Osteoblast (primary cell): ENCODE results near the gene COL23A1. TPM values are rescaled to one million over a fixed set of nuclear protein-coding genes. Genes with fewer than 3 reads are reported as not detected.

Source experiments
- DNase-seq: peaks from one replicate; pipeline ENCODE4 v3.0.0; 2011; ENCODE audit warnings: low spot score, mixed read lengths; ENCODE audit not compliant: insufficient read length; ENCODE audit errors: missing footprints
- H2AFZ ChIP-seq: 2 replicates; pipeline ENCODE4 v1.6.0; 2011; ENCODE audit warnings: mild to moderate bottlenecking, low read length
- H3K27ac ChIP-seq: 2 replicates; pipeline ENCODE4 v1.5.1; 2011; ENCODE audit warnings: mild to moderate bottlenecking, low read depth, low read length, moderate library complexity
- H3K27me3 ChIP-seq: 2 replicates; pipeline ENCODE4 v1.6.0; 2012; ENCODE audit warnings: mild to moderate bottlenecking, control low read depth, inconsistent platforms, low read length, moderate library complexity; ENCODE audit not compliant: insufficient read depth
- H3K36me3 ChIP-seq: 2 replicates; pipeline ENCODE4 v1.5.1; 2011; ENCODE audit warnings: mild to moderate bottlenecking, low read length, control low read depth, moderate library complexity; ENCODE audit not compliant: insufficient read depth
- H3K4me1 ChIP-seq: 2 replicates; pipeline ENCODE4 v1.5.1; 2011; ENCODE audit warnings: mild to moderate bottlenecking, low read length, control low read depth, moderate library complexity; ENCODE audit not compliant: insufficient read depth
- H3K4me2 ChIP-seq: 2 replicates; pipeline ENCODE4 v1.6.0; 2011; ENCODE audit warnings: mild to moderate bottlenecking, low read length; ENCODE audit not compliant: insufficient read depth
- H3K4me3 ChIP-seq: fragments of 200-600 bp; sonication (generic); 3 replicates; pipeline ENCODE4 v1.5.1; 2012; ENCODE audit warnings: mild to moderate bottlenecking, low read length, inconsistent platforms; ENCODE audit not compliant: insufficient read depth
- H3K79me2 ChIP-seq: 2 replicates; pipeline ENCODE4 v1.6.0; 2012; ENCODE audit warnings: mild to moderate bottlenecking, low read length, control low read depth, inconsistent platforms; ENCODE audit not compliant: insufficient read depth
- H3K9me3 ChIP-seq: 2 replicates; pipeline ENCODE4 v1.5.1; 2011; ENCODE audit warnings: low read depth, low read length, control low read depth
- H4K20me1 ChIP-seq: 2 replicates; pipeline ENCODE4 v1.6.0; 2012; ENCODE audit warnings: mild to moderate bottlenecking, low read length, control low read depth; ENCODE audit not compliant: insufficient read depth
- CTCF ChIP-seq: IDR thresholded peaks from 2 replicates; pipeline ENCODE4 v1.5.1; 2011; ENCODE audit warnings: mild to moderate bottlenecking, low read depth, low read length, moderate library complexity; ENCODE audit errors: extremely low read depth
- total RNA-seq: library from RNA; depleted of rRNA; stranded (reverse); fragments of >200 nt; gene quantifications from 2 replicates; pipeline ENCODE4 v1.2.3, GENCODE V29; 2012

COL23A1 gene
- total RNA-seq, 1 donor: under 0.01 TPM

- H3K27me3 ChIP-seq: no peaks in the 10 kb centered on the region
- H4K20me1 ChIP-seq: no peaks in the 10 kb centered on the region
- no peak for TF ChIP-seq CTCF
- no peaks in the 10 kb centered on the region for H3K79me2 ChIP-seq
- no peak overlapping the region for H3K27ac ChIP-seq
- H3K4me3 ChIP-seq: no peak overlapping the region
- no peak for DNase-seq
- no peak overlapping the region for H2AFZ ChIP-seq
- H3K4me1 ChIP-seq: no peaks in the 10 kb centered on the region
- H3K36me3 ChIP-seq: no peaks in the 10 kb centered on the region
- H3K9me3 ChIP-seq: no peaks in the 10 kb centered on the region
- no peak overlapping the region for H3K4me2 ChIP-seq
These were observed 35.2 kb downstream of the COL23A1 start for GRCh38 chr5:178555005-178555404.

GRCh38 chr5:178554311-178554710 is 35.9 kb downstream of the COL23A1 start:
- Histone ChIP-seq H3K4me2 (no peak overlapping the region), H2AFZ (no peak overlapping the region), H3K9me3 (no peaks in the 10 kb centered on the region), H3K36me3 (no peaks in the 10 kb centered on the region), H4K20me1 (no peaks in the 10 kb centered on the region), H3K4me3 (no peak overlapping the region), H3K4me1 (no peaks in the 10 kb centered on the region), H3K27me3 (no peaks in the 10 kb centered on the region), H3K79me2 (no peaks in the 10 kb centered on the region), H3K27ac (no peak overlapping the region)
- TF ChIP-seq CTCF: no peak
- no peak for DNase-seq

GRCh38 chr5:178553517-178553916 is 36.7 kb downstream of the COL23A1 start:
- H4K20me1 ChIP-seq: no peaks in the 10 kb centered on the region
- H3K9me3 ChIP-seq: no peaks in the 10 kb centered on the region
- H3K4me2 ChIP-seq: no peak overlapping the region

GRCh38 chr5:178551468-178551867 is 38.7 kb downstream of the COL23A1 start:
- H3K4me2 ChIP-seq: no peak overlapping the region
- no peaks in the 10 kb centered on the region for H3K9me3 ChIP-seq
- H3K27me3 ChIP-seq: no peaks in the 10 kb centered on the region
- no peaks in the 10 kb centered on the region for H3K79me2 ChIP-seq
- no peak overlapping the region for H2AFZ ChIP-seq
- H3K27ac ChIP-seq: no peak overlapping the region
- H3K36me3 ChIP-seq: no peaks in the 10 kb centered on the region
- no peaks in the 10 kb centered on the region for H3K4me1 ChIP-seq
- H3K4me3 ChIP-seq: no peak overlapping the region
- H4K20me1 ChIP-seq: no peaks in the 10 kb centered on the region
- TF ChIP-seq CTCF: no peak
- no peak for DNase-seq

More at GRCh38 chr5:178553517-178553916, 36.7 kb downstream of the COL23A1 start:
- no peak overlapping the region for H3K4me3 ChIP-seq
- H3K36me3 ChIP-seq: no peaks in the 10 kb centered on the region
- no peak overlapping the region for H3K27ac ChIP-seq
- no peaks in the 10 kb centered on the region for H3K4me1 ChIP-seq
- H3K79me2 ChIP-seq: no peaks in the 10 kb centered on the region
- no peaks in the 10 kb centered on the region for H3K27me3 ChIP-seq
- H2AFZ ChIP-seq: no peak overlapping the region
- no peak for DNase-seq
- TF ChIP-seq CTCF: no peak
